ENCODE data around the gene PITPNB. TPM values are rescaled to one million over a fixed set of nuclear protein-coding genes. Genes with fewer than 3 reads are reported as not detected.
A peak's percentile ranks its signal among the peaks of the same experiment; 100 is the strongest.

Gene PITPNB
- total and polyA plus RNA-seq, 4 donors = 23.8 to 65.9 (median 57.9) TPM

- Histone ChIP-seq H3K27me3 (ENCODE audit: control insufficient read depth, insufficient read depth, low read length) (no peaks in the 10 kb centered on the region), H3K4me3 (ENCODE audit: low read depth, low read length) (no peak overlapping the region), H3K36me3 (ENCODE audit: control insufficient read depth, insufficient read depth, low read length) (peaks cover 4% of the 10 kb centered on the region), H3K4me1 (ENCODE audit: control insufficient read depth, insufficient read depth, low read length) (no peaks in the 10 kb centered on the region), H3K27ac (ENCODE audit: low read depth, low read length) (no peak overlapping the region), H3K9me3 (ENCODE audit: control insufficient read depth, insufficient read depth, low read length) (peaks cover 1% of the 10 kb centered on the region)
- DNase-seq (ENCODE audit: low read depth in 4 of 6, low spot score in 6 of 6) = no peak
- no CpG with 5 or more reads among the region's 3 CpGs for WGBS (ENCODE audit: insufficient coverage)
Observed at GRCh38 chr22:27903805-27904473, 15.1 kb downstream of the PITPNB start.

DNA sequence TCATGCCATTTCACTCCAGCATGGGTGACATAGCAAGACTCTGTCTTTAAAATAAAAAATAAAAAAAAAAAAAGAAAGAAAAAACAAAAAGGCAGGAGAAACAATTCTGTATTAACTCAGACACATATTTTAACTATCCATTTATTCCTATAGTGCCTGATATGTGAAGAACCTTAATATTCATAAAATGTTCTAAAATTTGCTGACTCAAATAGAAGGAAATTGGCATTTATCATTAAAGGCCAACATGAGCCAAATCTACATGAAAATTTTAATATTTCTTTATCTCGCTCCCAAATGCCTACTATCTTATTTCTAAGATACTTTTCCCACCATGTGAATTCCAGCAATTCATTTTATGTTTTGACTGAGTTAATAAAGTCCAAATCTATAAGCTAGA, 18.9 kb downstream of the PITPNB start:
- no peaks in the 10 kb centered on the region for H3K27me3 ChIP-seq (ENCODE audit: control insufficient read depth, insufficient read depth, low read length)
- no CpG with 5 or more reads among the region's 1 CpG for WGBS (ENCODE audit: insufficient coverage)
- H3K9me3 ChIP-seq (ENCODE audit: control insufficient read depth, insufficient read depth, low read length) = peaks cover 1% of the 10 kb centered on the region
- H3K36me3 ChIP-seq (ENCODE audit: control insufficient read depth, insufficient read depth, low read length) = peaks cover 12% of the 10 kb centered on the region
- H3K27ac ChIP-seq (ENCODE audit: low read depth, low read length) = no peak overlapping the region
- H3K4me1 ChIP-seq (ENCODE audit: control insufficient read depth, insufficient read depth, low read length) = no peaks in the 10 kb centered on the region
- DNase-seq (ENCODE audit: low read depth in 4 of 6, low spot score in 6 of 6) = no peak
- no peak overlapping the region for H3K4me3 ChIP-seq (ENCODE audit: low read depth, low read length)

DNA sequence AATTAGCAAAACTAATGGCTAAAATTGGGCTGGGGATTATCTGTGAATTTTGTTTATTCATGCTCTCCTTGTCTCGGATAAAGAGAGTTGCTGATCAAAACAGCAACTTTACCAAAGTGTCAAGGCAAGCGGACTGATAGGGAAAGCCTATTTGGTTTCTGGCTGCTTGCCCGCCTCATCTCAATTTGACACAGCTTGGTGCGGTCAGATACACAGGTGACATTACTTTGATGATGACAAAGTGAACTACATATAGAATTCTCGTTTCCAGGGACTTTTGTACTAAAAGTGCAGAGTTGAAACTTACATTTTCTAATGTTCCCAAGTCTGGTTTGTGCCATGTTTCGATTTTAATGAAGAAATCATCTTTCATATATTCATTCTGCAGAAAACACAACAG, 22.8 kb downstream of the PITPNB start:
- Histone ChIP-seq H3K4me3 (ENCODE audit: low read depth, low read length) (no peak overlapping the region), H3K4me1 (ENCODE audit: control insufficient read depth, insufficient read depth, low read length) (no peaks in the 10 kb centered on the region), H3K36me3 (ENCODE audit: control insufficient read depth, insufficient read depth, low read length) (peaks cover 24% of the 10 kb centered on the region), H3K9me3 (ENCODE audit: control insufficient read depth, insufficient read depth, low read length) (no peaks in the 10 kb centered on the region), H3K27ac (ENCODE audit: low read depth, low read length) (no peak overlapping the region), H3K27me3 (ENCODE audit: control insufficient read depth, insufficient read depth, low read length) (no peaks in the 10 kb centered on the region)
- DNase-seq (ENCODE audit: low read depth in 4 of 6, low spot score in 6 of 6) = no peak
- WGBS (ENCODE audit: insufficient coverage) = 95% methylated on average over 4 of the region's 6 CpGs

GRCh38 chr22:27895600-27895999, 23.5 kb downstream of the PITPNB start:
- Histone ChIP-seq H3K27ac (ENCODE audit: low read depth, low read length) (no peak overlapping the region), H3K36me3 (ENCODE audit: control insufficient read depth, insufficient read depth, low read length) (peaks cover 26% of the 10 kb centered on the region), H3K9me3 (ENCODE audit: control insufficient read depth, insufficient read depth, low read length) (no peaks in the 10 kb centered on the region), H3K4me1 (ENCODE audit: control insufficient read depth, insufficient read depth, low read length) (no peaks in the 10 kb centered on the region), H3K27me3 (ENCODE audit: control insufficient read depth, insufficient read depth, low read length) (no peaks in the 10 kb centered on the region), H3K4me3 (ENCODE audit: low read depth, low read length) (no peak overlapping the region)
- DNase-seq (ENCODE audit: low read depth in 4 of 6, low spot score in 6 of 6) = no peak
- 0% methylated on average over 1 of the region's 4 CpGs for WGBS (ENCODE audit: insufficient coverage)

DNA sequence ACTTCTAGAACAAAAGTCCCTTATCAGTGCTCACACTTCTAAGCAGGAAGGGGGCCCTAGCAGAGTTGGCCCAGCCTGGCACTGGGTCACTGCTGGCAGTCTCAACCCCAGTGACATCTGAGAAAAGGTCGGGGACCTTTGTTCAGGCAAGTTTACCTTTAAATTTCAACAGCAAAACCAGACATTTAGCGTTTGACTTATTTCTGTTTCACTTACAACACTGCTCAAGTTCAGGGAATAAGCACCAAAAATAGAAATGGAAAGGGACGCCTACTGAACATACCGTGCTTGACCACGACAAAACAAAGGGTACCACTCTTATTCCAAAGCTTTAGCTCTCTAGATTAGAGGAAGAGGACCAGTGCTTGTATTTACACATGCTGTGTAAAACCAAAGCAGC, 26.2 kb downstream of the PITPNB start:
- DNase-seq (ENCODE audit: low read depth in 4 of 6, low spot score in 6 of 6) = no peak
- Histone ChIP-seq H3K27me3 (ENCODE audit: control insufficient read depth, insufficient read depth, low read length) (no peaks in the 10 kb centered on the region), H3K9me3 (ENCODE audit: control insufficient read depth, insufficient read depth, low read length) (no peaks in the 10 kb centered on the region), H3K36me3 (ENCODE audit: control insufficient read depth, insufficient read depth, low read length) (peaks cover 29% of the 10 kb centered on the region), H3K27ac (ENCODE audit: low read depth, low read length) (no peak overlapping the region), H3K4me3 (ENCODE audit: low read depth, low read length) (no peak overlapping the region), H3K4me1 (ENCODE audit: control insufficient read depth, insufficient read depth, low read length) (no peaks in the 10 kb centered on the region)
- WGBS (ENCODE audit: insufficient coverage) = 100% methylated on average over 1 of the region's 5 CpGs

- Histone ChIP-seq H3K27ac (ENCODE audit: low read depth, low read length) (no peak overlapping the region), H3K36me3 (ENCODE audit: control insufficient read depth, insufficient read depth, low read length) (peaks cover 29% of the 10 kb centered on the region), H3K27me3 (ENCODE audit: control insufficient read depth, insufficient read depth, low read length) (no peaks in the 10 kb centered on the region), H3K4me3 (ENCODE audit: low read depth, low read length) (no peak overlapping the region), H3K9me3 (ENCODE audit: control insufficient read depth, insufficient read depth, low read length) (no peaks in the 10 kb centered on the region), H3K4me1 (ENCODE audit: control insufficient read depth, insufficient read depth, low read length) (no peaks in the 10 kb centered on the region)
- 89% methylated on average over 2 of the region's 4 CpGs for WGBS (ENCODE audit: insufficient coverage)
- DNase-seq (ENCODE audit: low read depth in 4 of 6, low spot score in 6 of 6) = no peak
Observed at GRCh38 chr22:27892064-27892463, 27.0 kb downstream of the PITPNB start.

GRCh38 chr22:27888310-27888709, 30.7 kb downstream of the PITPNB start:
- WGBS (ENCODE audit: insufficient coverage) = no CpG with 5 or more reads among the region's 1 CpG
- DNase-seq (ENCODE audit: low read depth in 4 of 6, low spot score in 6 of 6) = no peak
- H3K9me3 ChIP-seq (ENCODE audit: control insufficient read depth, insufficient read depth, low read length) = no peaks in the 10 kb centered on the region
- H3K27me3 ChIP-seq (ENCODE audit: control insufficient read depth, insufficient read depth, low read length) = no peaks in the 10 kb centered on the region
- no peak overlapping the region for H3K4me3 ChIP-seq (ENCODE audit: low read depth, low read length)
- peaks cover 23% of the 10 kb centered on the region for H3K36me3 ChIP-seq (ENCODE audit: control insufficient read depth, insufficient read depth, low read length)
- H3K27ac ChIP-seq (ENCODE audit: low read depth, low read length) = no peak overlapping the region
- peaks cover 8% of the 10 kb centered on the region for H3K4me1 ChIP-seq (ENCODE audit: control insufficient read depth, insufficient read depth, low read length)

DNA sequence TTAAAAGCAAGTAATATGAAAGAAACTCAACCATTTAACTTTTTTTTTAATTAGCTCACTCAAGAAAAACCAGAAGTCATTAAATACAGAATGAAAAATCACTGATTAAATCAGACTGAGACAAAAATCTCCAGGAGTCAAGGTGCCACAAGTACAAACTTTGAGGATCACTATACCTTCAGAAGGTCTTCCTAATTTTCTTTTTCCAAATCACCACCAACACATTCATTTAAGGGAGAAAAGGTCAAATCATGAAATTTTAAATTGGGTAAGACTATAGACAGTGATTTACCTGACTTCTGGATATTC, 32.3 kb downstream of the PITPNB start:
- Histone ChIP-seq H3K9me3 (ENCODE audit: control insufficient read depth, insufficient read depth, low read length) (no peaks in the 10 kb centered on the region), H3K4me1 (ENCODE audit: control insufficient read depth, insufficient read depth, low read length) (peaks cover 10% of the 10 kb centered on the region), H3K27me3 (ENCODE audit: control insufficient read depth, insufficient read depth, low read length) (no peaks in the 10 kb centered on the region), H3K36me3 (ENCODE audit: control insufficient read depth, insufficient read depth, low read length) (peaks cover 11% of the 10 kb centered on the region), H3K4me3 (ENCODE audit: low read depth, low read length) (no peak overlapping the region), H3K27ac (ENCODE audit: low read depth, low read length) (no peak overlapping the region)
- DNase-seq (ENCODE audit: low read depth in 4 of 6, low spot score in 6 of 6) = no peak

- peak overlapping the region; percentile 1 for H3K27ac ChIP-seq (ENCODE audit: low read depth, low read length)
- peaks cover 10% of the 10 kb centered on the region for H3K4me1 ChIP-seq (ENCODE audit: control insufficient read depth, insufficient read depth, low read length)
- DNase-seq (ENCODE audit: low read depth in 4 of 6, low spot score in 6 of 6) = peak in 3 of 6 donors; percentile 42 to 79 (median 67)
- no peaks in the 10 kb centered on the region for H3K27me3 ChIP-seq (ENCODE audit: control insufficient read depth, insufficient read depth, low read length)
- peaks cover 11% of the 10 kb centered on the region for H3K36me3 ChIP-seq (ENCODE audit: control insufficient read depth, insufficient read depth, low read length)
- no peak overlapping the region for H3K4me3 ChIP-seq (ENCODE audit: low read depth, low read length)
- no CpG with 5 or more reads among the region's 3 CpGs for WGBS (ENCODE audit: insufficient coverage)
- H3K9me3 ChIP-seq (ENCODE audit: control insufficient read depth, insufficient read depth, low read length) = no peaks in the 10 kb centered on the region
Observed at GRCh38 chr22:27885977-27886842, 32.8 kb downstream of the PITPNB start.

Measured in spinal cord (tissue), 10 donors.